ENCODE data around the gene DCLK2.

DCLK2 gene

GRCh38 chr4:150117629-150118028 lies 39.4 kb downstream of the DCLK2 start:
- DNase-seq (ENCODE audit: low read depth): no peak

- DNase-seq (ENCODE audit: low read depth): peak; percentile 36
Observed at GRCh38 chr4:150119492-150119891, 41.2 kb downstream of the DCLK2 start.

DNA sequence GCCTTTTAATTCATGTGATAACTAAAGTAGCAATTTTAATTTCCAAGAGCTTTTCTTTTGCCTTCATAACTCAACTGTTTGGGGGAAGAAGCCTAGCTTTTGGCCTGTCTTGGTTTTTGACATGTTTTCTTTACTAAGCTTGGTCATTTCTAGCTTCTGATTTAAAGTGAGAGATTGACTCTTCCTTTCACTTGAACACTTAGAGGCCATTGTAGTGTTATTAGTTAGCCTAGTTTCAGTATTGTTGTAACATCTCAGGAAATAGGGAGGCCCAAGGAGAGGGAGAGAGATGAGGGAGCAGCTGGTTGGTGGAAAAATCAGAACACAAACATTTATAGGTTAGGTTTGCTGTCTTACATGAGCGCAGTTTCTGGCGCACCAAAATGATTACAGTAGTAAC lies 44.8 kb downstream of the DCLK2 start:
- no peak for DNase-seq (ENCODE audit: low read depth)

GRCh38 chr4:150123796-150124677 lies 45.8 kb downstream of the DCLK2 start:
- no peak for DNase-seq (ENCODE audit: low read depth)

DNA sequence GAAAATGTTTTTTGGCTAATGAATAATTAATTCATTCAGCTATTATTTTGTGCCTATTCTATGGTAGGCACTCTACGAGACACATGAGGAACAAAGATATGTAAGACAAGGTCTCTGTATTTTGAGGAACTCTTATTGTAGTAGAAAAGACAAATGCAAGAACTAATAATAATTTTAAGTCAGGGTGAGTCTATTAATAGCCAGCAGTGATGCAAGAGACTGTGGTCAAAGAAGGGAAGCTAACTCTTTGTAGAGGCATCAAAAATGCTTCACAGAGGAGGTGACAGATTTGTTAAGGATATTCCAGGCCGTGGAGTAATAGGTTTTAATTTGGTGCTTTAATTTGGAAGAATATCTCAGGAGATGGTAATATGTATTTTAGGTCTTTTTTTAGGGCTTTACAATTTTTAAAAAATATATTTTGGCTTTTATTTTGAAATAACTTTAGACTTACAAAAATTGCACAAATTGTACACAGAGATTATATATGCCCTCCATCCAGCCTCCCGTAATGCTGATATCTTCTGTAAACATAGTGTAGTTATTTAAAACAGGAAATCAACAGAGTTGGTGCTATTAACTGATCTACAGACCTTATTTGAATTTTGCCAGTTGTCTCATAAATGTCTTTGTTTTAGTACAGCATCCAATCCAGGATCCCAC lies 48.1 kb downstream of the DCLK2 start:
- DNase-seq (ENCODE audit: low read depth): peak; percentile 76

DNA sequence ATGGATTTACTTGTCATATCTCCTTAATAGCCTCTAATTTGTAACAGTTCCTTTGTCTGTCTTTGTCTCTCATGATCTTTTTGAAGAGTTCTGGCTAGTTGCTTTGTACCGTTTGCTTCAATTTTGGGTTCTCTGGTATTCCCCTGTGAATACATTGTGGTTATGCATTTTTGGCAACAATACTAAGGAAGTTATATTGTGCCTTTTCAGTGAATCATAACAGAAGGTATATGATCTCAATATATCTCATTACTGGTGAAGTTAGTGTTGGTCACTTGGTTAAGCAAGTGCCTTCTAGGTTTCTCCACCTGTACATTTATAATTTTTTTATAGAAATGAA lies 48.6 kb downstream of the DCLK2 start:
- peak; percentile 57 for DNase-seq (ENCODE audit: low read depth)

DNA sequence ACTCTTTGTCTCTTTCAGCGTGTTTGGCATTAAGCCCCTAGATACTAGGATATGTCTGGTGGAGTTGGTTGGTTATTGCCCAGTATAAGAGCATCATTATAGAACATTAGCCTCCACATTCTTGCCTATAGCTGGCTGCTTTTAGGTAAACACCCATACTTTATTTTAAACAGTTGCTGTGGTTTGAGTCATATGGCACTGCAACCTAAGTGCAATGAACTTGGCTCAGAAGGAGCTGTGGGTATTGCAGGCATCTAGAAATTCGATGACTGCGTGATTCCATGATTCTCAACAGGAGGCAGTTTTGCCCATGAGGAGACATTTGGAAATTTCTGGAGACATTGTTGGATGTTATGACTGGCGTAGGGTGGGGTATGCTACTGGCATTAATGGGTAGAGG lies 49.5 kb downstream of the DCLK2 start:
- DNase-seq (ENCODE audit: low read depth): no peak

DNA sequence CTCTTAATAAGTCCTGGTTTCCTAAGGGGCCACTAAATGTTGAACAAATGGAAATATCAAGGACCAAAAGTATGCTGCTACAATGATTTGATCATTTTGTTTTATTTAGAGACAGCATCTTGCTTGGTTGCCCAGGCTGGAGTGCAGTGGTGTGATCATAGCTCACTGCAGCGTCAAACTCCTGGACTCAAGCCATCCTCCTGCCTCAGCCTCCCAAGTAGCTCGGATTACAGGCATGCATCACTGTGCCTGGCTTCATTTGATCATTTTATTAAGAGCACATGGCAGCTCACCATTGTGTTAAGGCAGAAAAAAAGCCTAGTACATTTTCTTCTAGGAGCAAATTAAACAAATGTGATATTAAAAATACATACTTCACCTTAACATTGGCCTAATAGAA lies 52.7 kb downstream of the DCLK2 start:
- DNase-seq (ENCODE audit: low read depth): peak; percentile 85

- no peak for DNase-seq (ENCODE audit: low read depth)
Observed at GRCh38 chr4:150131581-150132228, 53.5 kb downstream of the DCLK2 start.

- no peak for DNase-seq (ENCODE audit: low read depth)
Observed at GRCh38 chr4:150133605-150134004, 55.4 kb downstream of the DCLK2 start.

DNA sequence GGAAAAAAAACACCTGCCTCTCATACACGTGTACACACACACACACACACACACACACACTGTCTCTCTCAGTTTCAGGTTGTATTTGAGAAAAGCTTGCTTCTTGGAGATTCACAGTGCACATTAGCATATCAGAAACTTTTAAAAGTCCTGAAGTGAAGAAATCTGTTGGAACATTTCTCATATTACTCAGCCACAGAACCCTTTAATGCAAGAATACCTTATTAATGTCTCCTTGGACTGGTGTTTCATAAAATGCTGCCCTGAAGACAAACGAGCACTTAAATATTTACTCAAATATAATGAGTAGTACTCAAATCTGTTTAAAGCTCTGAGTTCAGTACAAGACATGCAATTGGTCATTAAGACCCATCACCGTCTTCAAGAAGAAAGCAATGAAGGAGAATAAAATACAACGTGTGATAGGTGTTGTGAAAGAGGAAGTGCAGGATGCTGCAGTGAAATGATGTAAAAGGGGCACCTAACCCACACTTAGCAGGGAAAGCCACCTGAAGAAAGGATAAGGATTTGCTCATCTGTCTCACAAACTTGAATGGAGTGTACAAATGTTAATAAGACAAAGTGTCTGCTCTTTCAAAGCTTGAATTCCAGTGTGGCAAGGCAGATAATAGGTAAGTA lies 57.0 kb downstream of the DCLK2 start:
- peak; percentile 49 for DNase-seq (ENCODE audit: low read depth)

DNA sequence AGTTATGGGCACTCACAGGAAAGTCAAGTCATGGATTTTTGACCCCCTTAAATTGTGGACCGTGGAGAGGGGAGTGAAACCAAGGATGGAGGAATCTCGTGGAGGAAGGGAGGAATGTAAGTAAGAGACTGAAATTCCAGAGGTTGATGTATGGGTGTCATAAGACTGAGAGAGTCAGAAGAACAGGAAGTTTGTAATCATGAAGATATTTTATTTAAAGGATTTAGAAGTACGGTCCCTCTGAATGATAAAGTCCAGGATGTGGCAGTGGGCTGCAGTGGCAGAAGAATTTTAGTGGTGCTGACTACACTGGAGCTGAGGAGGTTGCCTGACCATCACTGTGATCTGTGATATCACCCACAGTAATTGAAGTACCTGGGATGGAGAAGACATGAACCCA lies 57.8 kb downstream of the DCLK2 start:
- DNase-seq (ENCODE audit: low read depth): peak; percentile 59

GRCh38 chr4:150136481-150136880 lies 58.2 kb downstream of the DCLK2 start:
- peak; percentile 45 for DNase-seq (ENCODE audit: low read depth)

DNA sequence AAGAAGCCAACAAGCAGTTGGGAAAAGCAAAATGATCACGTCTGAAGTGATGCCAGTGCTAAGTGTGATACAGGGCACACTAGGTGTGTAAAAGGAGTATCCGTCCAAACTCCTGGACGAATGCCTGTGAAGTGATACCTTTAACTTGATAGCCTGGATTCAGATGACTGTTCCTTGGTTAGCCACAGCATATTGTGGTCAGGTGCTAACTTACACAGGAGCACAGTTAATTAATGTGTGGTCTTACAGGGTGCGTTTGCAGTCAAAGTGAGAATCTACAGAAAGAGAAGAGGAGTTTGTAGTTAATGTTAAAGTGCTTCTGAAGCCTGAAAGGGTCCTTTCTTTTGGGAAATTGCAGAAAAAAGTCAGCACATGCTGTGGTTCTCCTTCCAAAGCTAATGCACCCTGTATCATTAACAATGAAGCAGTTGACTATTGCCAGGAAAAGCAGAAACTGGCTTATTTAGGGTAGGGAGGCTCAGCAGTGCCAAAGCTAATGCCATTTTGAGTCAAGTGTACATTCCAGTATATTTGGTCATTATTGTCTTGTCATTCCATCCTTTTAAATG lies 61.1 kb downstream of the DCLK2 start:
- no peak for DNase-seq (ENCODE audit: low read depth)

- DNase-seq (ENCODE audit: low read depth): peak; percentile 73
Observed at GRCh38 chr4:150140774-150141400, 62.6 kb downstream of the DCLK2 start.

- no peak for DNase-seq (ENCODE audit: low read depth)
Observed at GRCh38 chr4:150141756-150142155, 63.5 kb downstream of the DCLK2 start.

GRCh38 chr4:150142831-150143230 lies 64.6 kb downstream of the DCLK2 start:
- no peak for DNase-seq (ENCODE audit: low read depth)

DNA sequence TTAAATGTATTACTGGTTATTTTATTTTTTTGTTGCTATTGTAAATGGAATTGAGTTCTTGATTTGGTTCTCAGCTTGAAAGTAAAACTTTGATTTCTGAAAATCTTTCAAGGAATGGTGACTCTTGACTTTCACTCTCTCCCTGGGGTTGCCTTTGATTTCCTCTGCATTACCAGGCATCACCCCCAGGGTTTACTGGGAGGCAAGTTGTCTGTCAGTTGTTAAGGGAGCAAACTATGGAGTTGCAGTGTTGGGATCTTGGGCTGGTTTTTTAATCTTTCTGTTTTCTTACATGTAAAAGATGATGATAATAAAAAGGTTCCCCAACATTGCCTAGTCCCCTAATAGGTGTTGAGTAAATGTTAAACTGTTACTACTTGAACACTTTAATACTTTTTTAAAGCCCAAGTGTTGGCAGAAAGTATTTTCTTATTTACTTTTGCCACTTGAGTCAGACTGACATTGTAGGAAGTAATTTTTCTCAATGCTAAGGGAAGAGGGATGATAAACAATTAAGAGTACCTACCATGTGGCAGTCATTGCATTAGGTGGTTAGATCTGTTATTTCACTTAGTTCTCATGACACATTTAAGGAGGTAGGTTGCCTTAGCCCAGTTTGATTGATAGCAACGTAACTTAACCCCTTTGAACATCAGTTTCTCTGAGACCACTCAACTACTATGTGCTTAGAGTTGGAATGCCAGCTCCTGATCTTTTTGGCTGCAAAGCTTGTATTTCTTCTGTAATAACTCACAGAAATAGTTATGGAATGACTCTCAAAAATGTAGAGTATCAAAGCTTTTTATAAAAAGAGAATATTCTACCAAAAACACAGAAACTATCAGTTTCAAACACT lies 67.1 kb downstream of the DCLK2 start:
- DNase-seq (ENCODE audit: low read depth): no peak

GRCh38 chr4:150145946-150146340 lies 67.7 kb downstream of the DCLK2 start:
- DNase-seq (ENCODE audit: low read depth): no peak

DNA sequence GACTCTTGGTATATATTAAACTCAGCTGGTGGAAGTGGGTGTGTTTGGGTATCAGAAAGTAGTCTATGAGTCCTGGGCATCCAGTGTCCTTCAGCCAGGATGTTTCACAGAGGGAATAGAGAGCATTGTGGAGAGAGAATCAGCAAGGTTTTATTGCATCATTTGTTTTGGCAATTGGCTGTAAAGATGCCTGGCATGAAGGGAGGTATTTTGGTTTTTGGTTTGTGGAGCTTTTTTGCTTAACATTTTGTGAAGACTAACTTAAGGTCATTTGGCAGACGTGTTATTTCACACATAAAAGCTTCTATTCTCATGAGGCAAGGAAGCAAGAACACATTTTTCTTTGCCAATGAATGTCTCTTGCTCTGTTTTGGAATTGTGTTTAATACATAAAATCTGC lies 71.1 kb downstream of the DCLK2 start:
- peak; percentile 31 for DNase-seq (ENCODE audit: low read depth)

- DNase-seq (ENCODE audit: low read depth): no peak
Observed at GRCh38 chr4:150150629-150151062, 72.4 kb downstream of the DCLK2 start.
